HG02759 (cell line): ENCODE measurements around the gene CHD1L.
"Not testable (repeated sequence)": the region's sequence is repeated elsewhere in the genome, so short reads cannot be mapped to it uniquely, and the experiment has no call there.

Source experiments
- ATAC-seq: cut with Tn5 transposase; IDR thresholded peaks from one replicate; pipeline ENCODE4 v1.9.1; 2021; ENCODE audit warnings: mild to moderate bottlenecking, moderate library complexity; ENCODE audit not compliant: unreplicated experiment

The CHD1L gene

DNA sequence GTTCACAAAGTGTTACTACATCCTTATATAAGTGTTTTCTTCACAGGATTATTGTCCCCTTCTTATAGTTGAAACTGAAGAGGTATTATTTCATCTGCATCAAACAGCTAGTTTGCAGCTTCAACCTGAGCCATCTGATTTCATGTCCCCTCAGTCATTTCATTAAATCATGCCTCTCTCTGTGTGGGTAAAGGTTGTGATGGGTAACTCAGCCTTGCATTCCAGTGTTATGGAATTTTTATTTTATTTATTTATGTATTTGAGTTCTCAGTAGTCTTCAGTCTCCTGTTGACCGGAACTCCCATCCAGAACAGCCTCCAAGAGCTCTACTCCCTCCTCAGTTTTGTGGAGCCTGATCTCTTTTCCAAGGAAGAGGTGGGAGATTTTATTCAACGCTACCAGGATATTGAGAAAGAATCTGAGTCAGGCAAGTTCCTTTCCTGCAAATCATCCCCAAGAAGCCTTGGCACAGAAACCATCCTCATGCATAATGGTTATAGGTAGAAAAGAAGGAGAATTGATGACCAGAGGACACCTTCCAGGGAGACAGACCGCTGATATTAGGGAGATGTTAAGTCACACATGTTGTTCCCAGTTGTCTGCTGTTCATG is 21.8 kb downstream of the CHD1L start:
- no peak for ATAC-seq

DNA sequence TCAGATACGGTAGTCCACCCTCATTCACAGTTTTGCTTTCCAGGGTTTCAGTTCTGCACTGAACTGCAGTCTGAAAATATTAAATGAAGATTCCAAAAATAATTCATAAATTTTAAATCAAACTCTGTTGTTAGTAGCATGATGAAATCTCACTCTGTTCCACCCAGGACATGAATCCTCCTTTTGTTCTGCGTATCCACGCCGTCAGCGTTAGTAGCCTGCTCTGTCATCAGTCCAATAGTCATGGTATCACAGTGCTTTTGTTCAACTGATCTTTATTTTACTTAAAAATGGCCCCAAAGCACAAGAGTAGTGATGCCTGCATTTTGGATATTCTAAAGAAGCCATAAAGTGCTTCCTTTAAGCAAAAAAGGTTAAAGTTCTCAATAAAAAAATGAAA is 23.9 kb downstream of the CHD1L start:
- no peak for ATAC-seq

DNA sequence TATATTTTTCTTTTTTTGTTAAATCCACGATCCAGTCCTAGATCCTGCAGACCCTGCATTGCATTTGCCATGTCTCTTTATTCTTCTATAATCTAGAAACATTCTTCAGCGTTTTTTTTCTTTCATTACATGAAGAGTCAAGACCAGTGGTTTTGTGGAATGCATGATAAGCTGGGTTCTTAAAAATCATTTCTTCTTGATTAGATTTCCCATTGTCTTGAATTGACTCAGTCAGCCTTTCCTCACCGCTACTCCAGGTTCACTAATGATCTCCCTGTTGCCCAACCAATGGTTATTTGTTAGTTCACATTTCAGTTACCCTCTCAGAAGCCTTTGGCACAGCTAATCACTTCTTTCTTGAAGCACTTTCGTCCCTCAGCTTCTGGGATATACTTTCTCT is 25.2 kb downstream of the CHD1L start:
- no peak for ATAC-seq

DNA sequence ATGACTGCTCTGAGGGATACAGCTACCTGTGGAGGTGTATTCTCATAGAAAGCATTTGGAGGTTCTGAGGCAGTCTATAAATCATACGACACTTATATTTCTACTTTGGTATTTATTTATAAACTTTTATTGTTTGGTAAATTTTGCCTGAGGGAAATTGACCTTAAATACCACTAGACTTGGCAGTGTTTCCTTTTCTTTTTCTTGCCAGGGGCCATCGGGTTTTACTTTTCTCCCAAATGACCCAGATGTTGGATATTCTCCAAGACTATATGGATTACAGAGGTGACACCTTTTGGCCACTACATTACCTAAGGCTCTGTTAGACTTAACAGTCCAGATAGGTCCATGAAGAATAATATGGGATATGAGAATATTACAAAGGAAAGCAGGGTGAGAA is 28.2 kb downstream of the CHD1L start:
- no peak for ATAC-seq

DNA sequence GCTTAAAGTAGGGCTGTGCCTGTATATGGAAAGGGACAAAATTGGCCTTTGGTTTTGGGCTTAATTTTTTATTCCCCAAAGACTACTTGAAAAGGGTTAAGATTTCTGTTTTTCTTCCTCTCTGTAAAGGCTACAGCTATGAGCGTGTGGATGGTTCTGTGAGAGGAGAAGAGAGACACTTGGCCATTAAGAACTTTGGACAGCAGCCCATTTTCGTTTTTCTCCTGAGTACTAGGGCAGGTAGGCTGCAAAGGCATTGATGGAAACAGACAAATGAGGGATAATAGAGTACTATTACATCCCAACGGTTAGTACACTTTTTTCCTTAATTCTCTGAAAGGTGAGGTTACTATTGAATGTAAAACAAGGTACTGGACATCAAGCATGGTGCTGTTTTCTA is 29.6 kb downstream of the CHD1L start:
- ATAC-seq = no peak

DNA sequence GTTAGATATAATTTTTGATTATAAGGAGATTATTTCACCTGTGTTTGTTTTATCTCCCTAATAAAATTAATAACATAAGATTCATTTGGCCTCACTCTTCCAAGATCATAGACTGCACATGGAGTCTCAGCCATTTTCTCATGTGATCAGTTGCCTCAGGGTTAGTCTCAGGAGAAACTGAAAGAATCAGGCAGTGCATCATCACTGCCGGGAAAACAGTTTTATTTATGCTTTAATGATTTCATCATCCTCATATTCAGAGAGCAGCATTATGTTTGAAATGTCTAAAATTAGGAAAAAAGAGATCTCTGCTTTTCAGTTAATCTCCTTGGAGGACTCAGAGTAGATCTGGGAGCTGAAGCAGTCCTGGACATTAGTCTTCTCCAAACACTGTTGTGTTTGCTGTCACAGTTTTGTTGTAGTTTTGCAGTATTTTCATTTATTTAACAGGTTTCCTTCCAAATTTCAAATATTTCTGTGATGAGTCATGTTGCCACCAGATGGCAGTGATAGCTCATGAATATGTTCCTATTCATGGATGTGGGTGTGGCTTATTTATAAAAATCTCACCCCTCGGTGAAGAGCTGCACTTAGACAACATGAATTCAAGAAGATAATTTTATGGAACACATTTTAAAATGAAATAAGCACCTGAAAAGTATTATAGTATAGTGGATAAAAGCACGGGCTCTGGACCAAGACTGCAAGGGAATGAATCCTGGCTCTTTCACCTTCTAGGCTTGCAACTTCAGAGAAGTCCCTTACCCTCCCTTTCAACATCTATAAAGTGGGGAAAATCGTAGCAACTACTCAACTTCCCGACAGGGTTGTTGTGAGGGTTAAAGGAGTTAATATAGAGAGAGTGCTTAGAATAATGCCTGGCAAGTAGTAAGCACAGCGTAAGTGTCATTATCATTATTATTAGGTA is 31.2 kb downstream of the CHD1L start:
- no peak for ATAC-seq

DNA sequence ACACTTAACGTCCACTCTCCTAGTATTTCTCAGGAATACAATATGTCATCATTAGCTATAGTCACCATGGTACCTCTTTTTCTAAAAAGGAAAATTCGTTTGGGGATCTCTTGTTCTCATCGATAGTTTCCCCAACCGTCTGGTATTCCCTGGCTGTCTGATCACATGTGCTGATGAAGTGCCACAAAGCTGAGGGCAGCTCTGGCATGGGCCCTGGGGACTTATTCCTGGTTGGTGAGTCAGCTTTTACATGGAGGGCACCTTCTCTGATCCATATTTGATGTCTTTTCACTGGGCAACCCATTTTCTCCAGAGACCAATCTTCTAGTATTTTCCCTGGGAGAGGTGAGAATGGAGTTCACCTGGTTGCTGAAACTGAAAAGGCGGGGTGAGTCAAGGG is 39.5 kb downstream of the CHD1L start:
- ATAC-seq = no peak

DNA sequence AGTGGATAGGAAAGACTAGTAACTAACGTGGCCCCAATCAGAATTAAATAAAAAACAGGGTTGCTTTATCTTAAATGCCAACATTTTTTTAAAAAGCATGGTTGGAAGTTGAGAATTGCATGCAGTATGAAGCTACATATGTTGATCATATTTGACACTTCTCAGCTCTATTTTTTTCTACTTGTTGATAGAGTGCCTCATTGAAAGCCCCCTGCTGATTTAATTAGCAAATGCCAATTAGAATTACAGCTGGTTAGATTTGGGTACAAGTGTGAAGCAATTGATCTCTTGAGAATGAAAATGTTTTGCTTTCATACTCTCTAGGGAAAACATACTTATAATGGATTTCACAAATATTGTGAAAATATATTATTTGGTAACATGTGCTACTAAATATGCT is 40.5 kb downstream of the CHD1L start:
- ATAC-seq = no peak

DNA sequence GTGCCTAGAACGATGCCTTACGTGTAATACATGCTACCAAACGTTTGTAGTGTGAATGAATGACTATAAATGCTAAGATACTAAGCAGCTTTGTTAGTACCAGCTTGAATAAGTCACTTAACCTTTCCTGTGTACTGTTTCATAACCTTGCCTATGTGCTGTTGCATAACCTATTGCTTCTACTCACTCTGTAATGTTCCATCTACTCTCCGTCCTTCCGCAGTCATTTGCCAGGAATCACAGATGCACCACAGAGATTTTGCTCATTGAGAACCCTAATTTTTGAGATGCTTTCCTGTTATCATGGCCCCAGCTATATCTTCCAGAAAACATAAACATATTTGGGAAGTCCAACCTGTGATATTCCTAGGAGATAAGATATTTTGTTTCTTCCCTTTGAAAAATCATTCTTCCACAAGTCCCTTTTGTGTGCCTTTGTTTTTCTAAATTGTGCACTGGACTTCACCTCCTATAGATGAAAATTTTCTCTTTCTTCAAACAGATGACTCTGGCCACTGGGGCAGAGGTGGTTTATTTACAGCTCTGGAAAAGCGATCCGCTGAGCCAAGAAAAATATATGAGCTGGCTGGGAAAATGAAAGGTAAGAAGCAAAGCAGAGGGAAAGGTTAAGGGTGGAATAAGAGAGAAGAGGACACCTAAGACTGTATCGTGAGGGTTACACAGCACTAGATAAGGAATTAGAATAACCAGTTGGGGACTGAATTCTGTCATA is 44.8 kb downstream of the CHD1L start:
- no peak for ATAC-seq

DNA sequence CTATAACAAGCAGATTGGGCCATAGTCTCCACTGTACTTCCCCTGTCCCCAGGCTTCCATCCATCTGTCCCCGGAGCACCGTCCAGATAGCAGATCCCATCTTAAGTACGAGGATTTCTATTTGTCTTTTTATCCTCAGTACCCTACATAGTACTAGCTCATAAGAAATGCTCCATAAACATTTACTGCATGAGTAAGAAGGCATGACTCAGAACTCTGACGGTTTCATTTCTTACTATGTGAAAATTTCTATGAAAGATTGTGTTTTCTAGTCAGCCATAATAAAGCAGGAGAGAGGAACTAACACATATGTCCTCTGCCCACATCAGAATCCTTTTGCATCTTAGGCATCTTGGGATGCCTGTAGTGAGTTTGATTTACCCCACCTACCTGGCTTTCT is 49.5 kb downstream of the CHD1L start:
- ATAC-seq = no peak

DNA sequence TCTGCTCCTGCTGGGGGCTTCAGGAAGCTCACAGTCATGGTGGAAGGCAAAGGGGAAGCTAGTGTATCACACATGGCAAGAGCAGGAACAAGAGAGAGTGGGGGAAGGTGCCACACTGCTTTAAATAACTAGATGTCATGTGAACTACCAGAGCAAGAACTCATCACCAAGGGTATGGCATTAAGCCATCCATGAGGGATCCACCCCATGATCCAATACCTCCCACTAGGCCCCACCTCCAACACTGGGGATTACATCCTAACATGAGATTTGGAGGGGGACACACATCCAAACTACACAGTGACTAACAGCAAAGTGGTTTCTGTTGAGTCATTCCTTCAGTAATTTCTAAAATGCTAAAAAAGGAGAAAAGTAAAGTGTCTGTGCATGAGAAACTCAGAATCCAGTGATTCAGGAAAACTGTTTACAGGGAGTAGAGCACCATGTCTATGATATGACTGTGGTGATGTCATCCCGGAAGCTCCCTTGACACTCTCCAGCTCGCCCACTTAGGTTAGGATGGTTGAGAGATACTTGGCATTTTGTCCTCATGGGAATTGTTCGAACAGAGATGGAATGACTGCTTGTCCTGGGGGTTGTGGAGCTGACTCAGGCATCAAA is 50.3 kb downstream of the CHD1L start:
- ATAC-seq = no peak

DNA sequence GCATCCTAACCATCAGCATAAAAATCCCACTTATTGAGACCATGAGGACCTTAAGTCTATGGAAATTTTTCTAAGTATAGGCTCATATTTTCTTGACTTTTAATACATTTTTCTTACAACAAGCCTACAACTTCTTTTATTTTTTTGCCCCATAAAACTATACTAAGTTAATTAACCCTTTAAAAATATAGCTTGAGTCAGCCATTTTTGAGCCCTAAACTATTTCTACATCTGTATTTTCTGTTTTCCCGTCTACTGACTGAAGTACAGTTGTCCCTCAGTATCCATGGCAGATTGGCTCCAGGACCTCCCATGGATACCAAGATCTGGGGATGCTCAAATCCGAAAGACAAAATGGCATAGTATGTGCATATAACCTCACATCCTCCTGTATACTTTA is 55.0 kb downstream of the CHD1L start:
- ATAC-seq = no peak

DNA sequence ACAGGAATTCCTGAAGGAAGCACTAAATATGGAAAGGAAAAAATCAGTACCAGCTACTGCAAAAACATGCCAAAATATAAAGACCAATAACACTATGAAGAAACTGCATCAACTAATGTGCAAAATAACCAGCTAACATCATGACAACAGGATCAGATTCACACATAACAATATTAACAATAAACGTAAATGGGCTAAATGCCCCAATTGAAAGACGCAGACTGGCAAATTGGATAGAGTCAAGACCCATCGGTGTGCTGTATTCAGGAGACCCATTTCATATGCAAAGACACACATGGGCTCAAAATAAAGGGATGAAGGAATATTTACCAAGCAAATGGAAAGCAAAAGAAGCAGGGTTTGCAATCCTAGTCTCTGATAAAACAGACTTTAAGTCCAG is 63.3 kb downstream of the CHD1L start:
- ATAC-seq = not testable (repeated sequence)

DNA sequence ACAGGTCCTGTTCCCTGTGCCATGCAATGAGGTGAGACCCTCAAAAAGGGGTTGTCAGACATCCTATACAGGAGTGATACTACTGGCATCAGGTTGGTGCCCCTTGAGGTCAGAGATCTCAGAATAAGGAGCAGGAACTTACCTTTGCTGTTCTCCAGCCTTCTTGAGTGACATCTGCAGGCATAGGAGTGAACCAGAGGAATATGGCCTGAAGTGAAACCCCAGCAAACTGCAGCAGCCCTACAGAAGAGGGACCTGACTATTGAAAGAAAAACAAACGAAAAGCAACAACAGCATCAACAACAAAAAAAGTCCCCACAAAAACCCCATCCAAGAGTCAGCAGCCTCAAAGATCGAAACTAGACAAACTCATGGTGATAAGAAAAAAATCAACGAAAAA is 74.5 kb downstream of the CHD1L start:
- no peak for ATAC-seq

DNA sequence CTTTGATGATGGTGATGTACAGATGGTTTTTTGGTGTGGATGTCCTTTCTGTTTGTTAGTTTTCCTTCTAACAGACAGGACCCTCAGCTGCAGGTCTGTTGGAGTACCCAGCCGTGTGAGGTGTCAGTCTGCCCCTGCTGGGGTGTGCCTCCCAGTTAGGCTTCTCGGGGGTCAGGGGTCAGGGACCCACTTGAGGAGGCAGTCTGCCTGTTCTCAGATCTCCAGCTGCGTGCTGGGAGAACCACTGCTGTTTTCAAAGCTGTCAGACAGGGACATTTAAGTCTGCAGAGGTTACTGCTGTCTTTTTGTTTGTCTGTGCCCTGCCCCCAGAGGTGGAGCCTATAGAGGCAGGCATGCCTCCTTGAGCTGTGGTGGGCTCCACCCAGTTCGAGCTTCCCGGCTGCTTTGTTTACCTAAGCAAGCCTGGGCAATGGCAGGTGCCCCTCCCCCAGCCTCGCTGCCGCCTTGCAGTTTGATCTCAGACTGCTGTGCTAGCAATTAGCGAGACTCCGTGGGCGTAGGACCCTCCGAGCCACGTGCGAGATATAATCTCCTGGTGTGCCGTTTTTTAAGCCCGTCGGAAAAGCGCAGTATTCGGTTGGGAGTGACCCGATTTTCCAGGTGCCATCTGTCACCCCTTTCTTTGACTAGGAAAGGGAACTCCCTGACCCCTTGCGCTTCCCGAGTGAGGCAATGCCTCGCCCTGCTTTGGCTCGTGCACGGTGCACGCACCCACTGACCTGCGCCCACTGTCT is 84.6 kb downstream of the CHD1L start:
- not testable (repeated sequence) for ATAC-seq

DNA sequence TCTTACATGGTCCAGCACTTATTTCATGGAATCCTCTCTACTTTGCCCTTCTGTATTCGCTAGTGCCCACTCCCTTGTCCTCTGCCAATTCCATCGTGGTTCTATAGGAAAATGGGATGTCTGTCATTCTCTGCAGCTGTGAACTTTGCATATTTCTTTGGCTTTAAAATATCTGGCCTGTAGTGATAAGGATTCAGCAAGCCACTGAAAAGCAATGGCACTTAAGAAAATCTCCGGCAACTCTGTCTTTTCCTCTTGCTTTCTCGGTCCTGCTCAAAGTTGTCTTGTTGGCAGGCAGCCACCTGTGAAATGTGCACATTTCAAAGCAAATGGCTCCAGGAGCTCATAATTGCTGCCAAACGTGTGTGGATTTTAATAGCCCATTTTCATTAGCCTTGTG is 91.8 kb downstream of the CHD1L start:
- no peak for ATAC-seq

DNA sequence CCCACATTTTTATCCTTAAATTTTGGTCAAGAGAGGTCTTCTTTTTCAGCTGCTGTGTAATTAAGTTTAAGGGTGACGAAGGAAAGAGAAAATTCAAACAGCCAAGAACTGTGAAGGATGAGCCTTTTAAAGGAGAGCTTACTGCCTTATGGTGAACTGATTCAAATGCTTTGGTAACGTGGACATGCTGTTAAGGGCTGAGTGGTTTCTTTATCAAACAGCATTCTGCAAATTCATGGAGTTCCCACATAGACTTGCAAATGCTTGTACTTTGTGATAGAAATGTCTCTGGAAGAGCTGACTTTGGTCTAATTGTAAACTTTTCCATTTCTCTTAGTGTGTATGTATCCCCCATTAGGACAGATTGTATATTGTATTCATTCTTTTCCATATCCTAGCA is 93.8 kb downstream of the CHD1L start:
- no peak for ATAC-seq

DNA sequence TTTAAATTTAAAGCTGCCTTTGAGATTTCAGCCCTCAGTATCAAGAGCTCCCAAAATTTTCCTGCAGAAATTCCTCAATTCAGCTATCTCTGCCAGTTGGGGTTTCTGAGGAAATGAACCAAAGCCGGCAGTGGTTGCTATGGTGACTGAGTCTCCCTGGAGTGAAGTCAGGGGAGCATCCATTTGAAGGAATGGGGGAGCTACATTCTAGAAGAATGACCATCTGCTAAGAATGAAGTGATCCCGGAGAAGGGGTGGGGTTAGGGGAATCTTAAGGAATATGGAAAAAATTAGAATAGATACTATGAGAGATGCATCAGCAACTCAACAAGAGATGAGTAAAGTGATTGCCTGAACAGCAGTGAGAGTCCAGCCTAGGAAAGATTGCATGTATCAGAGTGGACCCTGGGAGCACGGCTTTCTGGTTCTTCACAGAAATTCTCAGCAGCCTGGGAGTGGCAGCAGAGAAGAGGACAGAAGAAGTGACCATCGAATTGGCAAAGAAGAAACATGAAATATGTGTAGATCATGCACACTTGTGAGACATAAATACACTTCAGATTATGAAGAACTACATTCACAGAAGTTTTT is 94.7 kb downstream of the CHD1L start:
- no peak for ATAC-seq

DNA sequence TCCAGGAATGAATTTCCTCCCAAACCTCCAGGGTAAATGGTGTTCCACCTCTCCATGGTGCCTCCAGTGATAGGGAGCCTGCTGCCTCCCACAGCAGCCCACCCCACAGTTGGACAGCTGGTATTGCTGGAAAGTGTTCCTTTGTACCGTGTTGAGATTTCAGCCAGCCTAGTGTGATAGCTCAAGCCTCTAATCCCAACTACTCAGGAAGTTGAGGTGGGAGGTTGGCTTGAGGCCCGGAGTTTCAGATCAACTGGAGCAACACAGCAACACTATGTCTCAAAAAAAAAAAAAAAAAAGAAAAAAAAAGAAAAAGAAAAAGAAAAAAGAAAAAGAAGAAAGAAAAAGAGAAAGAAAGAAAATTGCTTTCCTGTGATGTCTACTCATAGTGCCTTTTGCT is 96.1 kb downstream of the CHD1L start:
- no peak for ATAC-seq

DNA sequence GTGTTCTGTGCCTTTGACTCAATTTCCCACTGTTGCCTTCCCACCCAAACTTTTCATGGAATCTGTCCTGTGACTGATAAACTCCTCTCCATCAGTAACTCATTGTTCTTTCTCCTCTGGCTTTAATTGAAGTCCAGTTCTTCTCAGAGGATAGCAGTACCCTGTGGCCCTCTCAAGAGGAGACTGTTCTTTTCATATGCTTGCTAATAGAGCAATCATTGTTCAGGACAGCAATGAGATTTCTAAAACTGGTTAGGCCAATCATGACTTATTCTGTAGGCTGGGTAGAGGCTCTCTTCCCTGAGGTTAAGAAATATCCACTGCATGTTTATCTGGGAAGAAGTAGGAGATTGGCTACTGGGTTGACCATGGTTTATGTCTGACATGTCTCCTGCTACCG is 98.8 kb downstream of the CHD1L start:
- ATAC-seq = no peak
